ENCODE results near the gene CORO1C.
A peak's percentile ranks its signal among the peaks of the same experiment; 100 is the strongest.
"Not testable (repeated sequence)": the region's sequence is repeated elsewhere in the genome, so short reads cannot be mapped to it uniquely, and the experiment has no call there.

Gene CORO1C

DNA sequence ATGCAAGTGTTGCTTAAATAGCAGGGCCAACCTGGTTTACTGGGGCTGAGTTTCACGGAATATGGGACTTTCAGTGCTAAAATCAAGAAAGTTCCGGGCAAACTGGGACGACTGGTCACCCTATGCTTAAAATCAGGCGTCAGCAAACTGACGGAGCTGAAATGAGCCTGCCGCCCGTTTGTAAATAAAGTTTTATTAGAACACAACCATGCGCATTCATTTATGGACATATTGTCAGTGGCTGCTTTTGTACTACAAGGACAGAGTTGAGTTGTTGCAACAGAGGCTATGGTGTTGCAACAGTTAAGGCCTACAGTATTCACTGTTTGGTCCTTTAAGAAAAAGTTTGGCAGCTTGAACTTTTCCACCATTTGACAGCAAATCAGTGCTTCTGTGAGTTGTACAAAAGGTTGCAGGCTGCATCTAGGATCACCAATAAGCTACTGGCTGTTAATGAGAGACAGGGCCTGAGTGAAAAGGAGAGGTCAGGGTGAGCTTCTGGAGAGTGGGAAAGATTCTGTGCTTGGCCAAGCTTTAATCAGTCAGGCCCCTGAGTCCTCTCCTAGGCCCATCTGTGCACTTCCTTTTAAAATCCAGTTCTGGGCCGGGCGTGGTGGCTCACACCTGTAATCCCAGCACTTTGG is 111.0 kb downstream of the CORO1C start:
- POLR2A ChIA-PET (ENCODE audit: low non-redundant PET), result no interaction called here
- no peak overlapping the region for H3K27ac ChIP-seq

DNA sequence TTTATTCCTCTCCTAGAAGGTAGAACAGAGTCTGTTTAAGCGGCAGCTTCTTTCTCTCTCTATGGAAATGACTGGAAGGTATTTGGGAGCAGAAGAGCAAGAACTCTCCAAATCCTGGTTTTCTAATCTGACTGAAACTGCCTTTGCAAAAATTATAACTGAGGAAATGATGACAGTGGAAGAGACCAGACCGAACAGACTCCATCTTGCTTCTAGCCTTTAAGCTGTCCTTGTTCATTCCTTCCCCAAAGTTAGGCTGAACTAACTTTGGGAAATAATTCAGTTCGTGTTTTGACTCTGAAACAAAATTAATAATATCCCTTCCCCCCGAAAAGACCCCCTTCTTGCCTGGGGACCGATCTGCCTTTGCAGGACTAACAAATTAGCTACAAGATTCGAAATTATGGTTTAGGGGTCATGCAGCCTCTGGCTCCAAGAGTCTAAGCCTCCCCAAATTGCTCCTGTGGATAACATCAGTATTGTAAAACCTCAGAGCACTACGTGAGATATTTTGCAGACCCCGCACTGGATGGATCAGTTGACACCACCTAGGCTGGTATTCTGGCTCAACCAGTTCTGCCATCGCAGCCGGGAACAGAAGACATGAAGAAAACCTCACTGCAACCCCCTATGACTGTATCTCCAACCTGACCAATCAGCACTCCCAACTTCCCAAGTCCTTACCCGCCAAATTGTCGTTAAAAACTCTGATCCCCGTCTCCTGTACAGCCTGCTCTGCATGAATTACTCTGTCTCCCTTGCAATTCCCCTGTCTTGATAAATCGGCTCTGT is 111.8 kb downstream of the CORO1C start:
- POLR2A ChIA-PET (ENCODE audit: low non-redundant PET), result no interaction called here
- CTCF ChIA-PET, result interaction anchor here (0.6 to 2.1 kb wide), 2 partner anchors 11 to 183 kb away, joined by 4 to 6 read pairs; no protein-coding TSS in a partner anchor
- DNase-seq (ENCODE audit: low spot score), result no peak

More for the DNA sequence above, 111.0 kb downstream of the CORO1C start:
- DNase-seq (ENCODE audit: low spot score), result no peak
- TF ChIP-seq, protein P1, sequence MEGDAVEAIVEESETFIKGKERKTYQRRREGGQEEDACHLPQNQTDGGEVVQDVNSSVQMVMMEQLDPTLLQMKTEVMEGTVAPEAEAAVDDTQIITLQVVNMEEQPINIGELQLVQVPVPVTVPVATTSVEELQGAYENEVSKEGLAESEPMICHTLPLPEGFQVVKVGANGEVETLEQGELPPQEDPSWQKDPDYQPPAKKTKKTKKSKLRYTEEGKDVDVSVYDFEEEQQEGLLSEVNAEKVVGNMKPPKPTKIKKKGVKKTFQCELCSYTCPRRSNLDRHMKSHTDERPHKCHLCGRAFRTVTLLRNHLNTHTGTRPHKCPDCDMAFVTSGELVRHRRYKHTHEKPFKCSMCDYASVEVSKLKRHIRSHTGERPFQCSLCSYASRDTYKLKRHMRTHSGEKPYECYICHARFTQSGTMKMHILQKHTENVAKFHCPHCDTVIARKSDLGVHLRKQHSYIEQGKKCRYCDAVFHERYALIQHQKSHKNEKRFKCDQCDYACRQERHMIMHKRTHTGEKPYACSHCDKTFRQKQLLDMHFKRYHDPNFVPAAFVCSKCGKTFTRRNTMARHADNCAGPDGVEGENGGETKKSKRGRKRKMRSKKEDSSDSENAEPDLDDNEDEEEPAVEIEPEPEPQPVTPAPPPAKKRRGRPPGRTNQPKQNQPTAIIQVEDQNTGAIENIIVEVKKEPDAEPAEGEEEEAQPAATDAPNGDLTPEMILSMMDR (conservative IDR thresholded peaks at IDR 0.05; ENCODE audit: low read depth), result no peak
- CTCF ChIA-PET, result interaction anchor here (0.9 to 2.2 kb wide), 2 partner anchors 54 to 57 kb away, joined by 4 to 5 read pairs; no protein-coding TSS in a partner anchor

DNA sequence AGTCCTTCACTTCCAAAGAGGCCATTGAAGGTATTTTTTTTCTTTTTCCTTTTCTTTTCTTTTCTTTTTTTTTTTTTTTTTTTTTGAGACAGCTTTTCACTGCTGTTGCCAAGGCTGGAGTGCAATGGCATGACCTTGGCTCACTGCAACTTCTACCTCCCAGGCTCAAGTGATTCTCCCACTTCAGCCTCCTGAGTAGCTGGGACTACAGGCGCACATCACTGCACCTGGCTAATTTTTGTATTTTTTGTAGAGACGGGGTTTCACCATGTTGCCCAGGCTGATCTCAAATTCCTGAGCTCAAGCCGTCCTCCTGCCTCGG is 112.4 kb downstream of the CORO1C start:
- CTCF ChIA-PET, result interaction anchor here (0.6 to 2.4 kb wide), 7 partner anchors 9 to 184 kb away, joined by 3 to 30 read pairs (median 4); partner anchors contain the start of gene ISCU
- DNase-seq (ENCODE audit: low spot score); POLR2A ChIA-PET (ENCODE audit: low non-redundant PET); H3K27ac ChIP-seq: not testable (repeated sequence)

More for the DNA sequence above, 111.8 kb downstream of the CORO1C start:
- H3K27ac ChIP-seq, result no peak overlapping the region
- TF ChIP-seq, protein P1 (conservative IDR thresholded peaks at IDR 0.05; ENCODE audit: low read depth), result no peak

DNA sequence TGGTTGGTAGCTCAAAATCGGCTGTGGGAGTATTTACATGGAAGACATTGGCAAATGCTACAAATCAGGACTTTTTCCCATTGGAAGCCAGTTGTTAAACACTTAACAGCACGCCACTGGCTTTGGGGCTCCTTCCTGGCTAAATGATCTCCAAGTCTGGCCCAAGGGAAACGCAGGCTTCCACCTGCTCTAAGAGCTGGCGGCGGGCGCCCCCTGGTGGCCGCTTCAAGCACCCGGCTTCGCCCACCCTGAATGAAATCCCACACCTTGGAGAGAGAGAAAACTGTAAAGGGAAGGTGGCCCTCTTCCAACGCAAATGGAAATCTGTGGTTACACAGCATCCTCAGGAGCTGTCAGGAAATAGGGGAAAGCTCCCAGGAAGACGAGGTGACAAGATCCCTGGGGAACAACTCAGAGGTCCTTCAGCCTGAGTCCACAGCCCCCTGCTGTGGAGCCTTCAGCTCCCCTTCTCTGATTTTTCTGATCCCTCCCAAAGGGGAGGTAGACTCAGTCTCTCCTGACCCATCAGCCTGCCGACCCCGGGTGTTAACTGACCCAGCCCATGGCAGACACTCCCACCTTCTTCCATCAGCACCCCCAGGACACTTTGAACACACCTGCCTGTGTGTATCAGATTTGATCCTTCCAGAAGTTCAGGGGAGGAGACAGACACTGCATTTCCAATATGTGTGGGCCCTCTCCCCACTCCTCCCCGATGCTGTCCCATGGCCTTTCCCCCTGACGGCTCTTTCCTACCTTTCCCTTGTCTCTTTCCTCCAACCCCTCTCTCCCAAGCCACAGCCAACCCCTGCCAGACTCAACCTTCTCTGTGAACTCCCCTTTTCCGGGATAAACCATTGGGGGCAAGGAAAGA is 113.0 kb downstream of the CORO1C start:
- H3K27ac ChIP-seq, result no peak overlapping the region
- ChIA-PET POLR2A (ENCODE audit: low non-redundant PET) (no interaction called here), CTCF (interaction anchor here (0.5 to 2.4 kb wide), 18 partner anchors 10 to 185 kb away, joined by 3 to 30 read pairs (median 4); partner anchors contain the start of gene ISCU)
- TF ChIP-seq, protein P1 (conservative IDR thresholded peaks at IDR 0.05; ENCODE audit: low read depth), result peak; percentile 95
- peak; percentile 85 for DNase-seq (ENCODE audit: low spot score)

DNA sequence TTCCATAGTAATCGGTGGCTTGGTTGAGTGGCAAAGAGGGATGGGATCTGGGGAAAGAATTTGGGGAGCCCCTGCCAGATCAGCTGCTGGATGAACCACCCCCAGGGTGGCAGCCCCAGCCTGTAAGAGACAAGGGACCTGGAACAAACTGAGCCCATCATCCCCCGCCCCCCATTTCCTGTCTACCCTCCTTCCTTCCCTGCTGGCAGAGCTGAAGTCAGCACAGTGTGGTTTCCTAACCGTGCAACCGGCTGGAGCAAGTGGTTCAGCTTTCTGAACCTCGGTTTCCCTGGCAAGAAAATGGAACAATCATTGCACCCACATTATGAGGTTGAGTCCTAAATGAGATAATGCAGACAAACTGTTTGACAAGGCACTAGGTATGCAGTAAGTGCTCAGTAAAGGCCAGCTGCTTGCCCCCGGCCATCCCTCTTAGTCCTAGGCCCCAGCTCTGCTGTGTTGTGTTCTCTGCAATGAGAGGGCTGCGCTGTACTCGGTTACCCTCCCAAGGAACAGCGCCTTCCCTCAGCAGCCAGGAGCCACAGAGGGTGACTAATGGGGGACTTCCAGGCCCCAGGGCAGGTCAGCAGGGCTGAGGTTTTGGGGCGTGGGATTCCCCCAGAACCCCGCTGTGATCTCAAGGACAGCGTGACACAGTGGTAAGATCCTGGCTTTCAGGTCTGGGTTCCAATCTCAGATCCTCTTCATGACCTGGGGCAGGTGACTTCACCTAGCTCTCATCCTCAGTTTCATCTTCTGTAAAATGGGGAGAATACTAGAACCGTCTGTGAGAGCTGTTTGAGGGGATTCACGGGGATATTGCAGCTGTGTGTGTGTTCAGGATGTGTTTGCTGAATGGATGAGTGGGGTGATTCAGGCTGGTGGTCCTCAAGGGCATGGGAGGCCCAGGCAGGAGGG is 114.1 kb downstream of the CORO1C start:
- TF ChIP-seq, protein P1 (conservative IDR thresholded peaks at IDR 0.05; ENCODE audit: low read depth), result no peak
- ChIA-PET POLR2A (ENCODE audit: low non-redundant PET) (interaction anchor here (0.5 kb wide), 1 partner anchor 204 kb away, joined by 4 read pairs; no protein-coding TSS in a partner anchor), CTCF (interaction anchor here (0.6 to 2.4 kb wide), 14 partner anchors 9 to 483 kb away, joined by 3 to 30 read pairs (median 4); partner anchors contain the start of gene ISCU)
- no peak overlapping the region for H3K27ac ChIP-seq
- DNase-seq (ENCODE audit: low spot score), result no peak

DNA sequence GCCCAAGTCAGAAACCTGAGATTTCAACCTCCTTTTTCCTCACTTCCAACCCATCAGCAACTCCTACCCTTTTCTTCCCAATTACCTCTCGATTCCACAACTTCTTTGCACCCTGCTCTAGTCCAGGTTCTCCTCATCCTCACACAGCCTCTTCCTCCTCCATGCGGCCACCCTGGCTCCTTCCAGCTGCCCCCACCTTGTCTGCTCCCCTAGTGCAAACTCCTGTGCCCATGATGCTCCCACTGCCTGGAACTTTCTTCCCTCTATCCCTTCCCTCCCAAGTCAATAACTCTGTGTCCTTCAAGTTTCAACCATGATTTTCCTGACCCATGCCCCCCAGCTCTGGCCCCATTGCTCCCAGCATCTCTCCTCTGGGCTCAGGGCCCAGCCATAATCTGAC is 115.0 kb downstream of the CORO1C start:
- TF ChIP-seq, protein P1 (conservative IDR thresholded peaks at IDR 0.05; ENCODE audit: low read depth), result no peak
- ChIA-PET POLR2A (ENCODE audit: low non-redundant PET) (no interaction called here), CTCF (interaction anchor here (2.4 kb wide), 1 partner anchor 52 kb away, joined by 30 read pairs; the partner anchor contains the start of gene ISCU)
- H3K27ac ChIP-seq, result no peak overlapping the region
- no peak for DNase-seq (ENCODE audit: low spot score)
